ENCODE measurements around the gene TTLL12.

Gene TTLL12

DNA sequence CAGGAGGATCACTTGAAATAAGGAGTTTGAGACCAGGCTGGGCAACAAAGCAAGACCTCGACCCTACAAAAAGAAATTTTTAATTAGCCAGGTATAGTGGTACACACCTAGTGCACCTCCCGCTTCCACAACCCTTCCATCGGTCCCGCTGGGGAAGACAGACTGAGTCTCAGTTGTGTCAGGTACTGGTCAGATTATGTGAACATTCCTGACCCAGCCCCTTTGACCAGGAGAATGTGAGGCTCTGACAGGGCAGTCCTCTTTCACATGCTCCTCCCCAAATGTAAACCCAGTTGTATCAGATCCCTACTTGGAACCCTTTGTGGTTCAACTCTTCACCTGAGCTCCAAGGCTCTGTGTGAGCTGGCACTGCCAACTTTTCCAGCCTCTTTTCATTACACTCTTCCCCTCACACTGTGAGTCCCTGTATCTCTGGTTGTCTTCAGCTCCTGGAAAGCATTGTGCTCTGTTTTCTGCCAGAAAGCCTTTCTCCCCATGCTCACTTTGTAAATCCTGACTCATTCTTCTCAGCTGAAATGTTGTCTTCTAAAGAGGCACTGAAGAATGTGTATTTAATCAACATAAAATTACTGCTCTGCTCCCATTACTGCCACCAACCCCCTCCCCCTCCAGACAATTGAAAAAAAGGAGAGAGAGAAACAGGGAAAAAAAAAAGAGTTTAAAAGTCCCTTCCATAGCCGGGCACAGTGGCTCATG, 2.1 kb upstream of the TTLL12 start:
- Histone ChIP-seq H3K36me3 (ENCODE audit: control insufficient read depth, insufficient read depth, low read length) (peaks cover 3% of the 10 kb centered on the region), H3K4me3 (ENCODE audit: low read depth, low read length) (no peak overlapping the region), H3K9ac (ENCODE audit: low read depth, low read length) (no peak overlapping the region), H3K9me3 (ENCODE audit: control insufficient read depth, insufficient read depth, low read length) (no peaks in the 10 kb centered on the region), H3K27me3 (ENCODE audit: control insufficient read depth, insufficient read depth, low read length) (no peaks in the 10 kb centered on the region), H3K4me1 (ENCODE audit: control insufficient read depth, insufficient read depth, low read length) (no peaks in the 10 kb centered on the region)

DNA sequence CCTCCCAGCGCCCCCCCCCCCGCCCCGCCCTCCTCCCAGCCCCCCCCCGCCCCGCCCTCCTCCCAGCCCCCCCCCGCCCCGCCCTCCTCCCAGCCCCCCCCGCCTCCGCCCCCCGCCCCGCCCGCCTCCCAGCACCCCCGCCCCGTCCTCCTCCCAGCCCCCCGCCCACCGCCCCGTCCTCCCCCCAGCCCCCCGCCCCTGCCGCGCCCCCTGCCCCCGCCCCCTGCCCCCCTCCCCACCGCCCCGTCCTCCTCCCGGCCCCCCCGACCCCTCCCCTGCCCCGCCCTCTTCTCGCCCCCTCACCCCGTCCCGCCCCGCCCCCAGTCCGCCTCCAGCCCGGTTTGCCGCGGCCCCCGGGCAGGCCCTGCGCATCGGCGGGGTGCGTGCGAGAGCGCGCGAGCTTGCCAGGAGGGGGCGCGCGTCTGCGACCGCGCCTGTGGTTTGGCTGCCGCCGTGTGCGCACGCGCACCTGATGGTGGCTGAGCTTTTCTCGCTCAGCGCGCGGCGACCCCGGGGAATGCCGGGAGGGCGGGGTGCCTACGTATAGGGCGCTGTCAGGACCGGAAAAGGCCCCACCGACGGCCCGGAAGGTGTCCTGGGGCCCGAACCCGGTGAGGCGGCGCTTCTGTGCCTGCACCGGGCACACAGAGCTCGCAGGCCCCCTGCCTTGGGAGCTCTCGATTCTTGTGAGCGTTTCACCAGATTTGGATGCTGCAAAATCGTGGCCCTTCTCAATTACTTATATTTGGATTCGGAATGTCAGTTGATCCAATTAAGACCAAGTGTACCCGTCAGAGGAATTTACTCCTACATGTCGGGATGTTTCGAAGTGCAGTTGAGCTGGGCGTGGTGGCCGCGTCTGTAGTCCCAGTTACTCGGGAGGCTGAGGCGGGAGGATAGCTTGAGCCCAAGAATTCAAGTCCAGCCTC, 501 bp upstream of the TTLL12 start:
- H3K9me3 ChIP-seq (ENCODE audit: control insufficient read depth, insufficient read depth, low read length): no peaks in the 10 kb centered on the region
- H3K9ac ChIP-seq (ENCODE audit: low read depth, low read length): peak overlapping the region; percentile 24
- no peaks in the 10 kb centered on the region for H3K27me3 ChIP-seq (ENCODE audit: control insufficient read depth, insufficient read depth, low read length)
- H3K4me1 ChIP-seq (ENCODE audit: control insufficient read depth, insufficient read depth, low read length): no peaks in the 10 kb centered on the region
- H3K4me3 ChIP-seq (ENCODE audit: low read depth, low read length): peak overlapping the region; percentile 74
- H3K36me3 ChIP-seq (ENCODE audit: control insufficient read depth, insufficient read depth, low read length): peaks cover 8% of the 10 kb centered on the region

DNA sequence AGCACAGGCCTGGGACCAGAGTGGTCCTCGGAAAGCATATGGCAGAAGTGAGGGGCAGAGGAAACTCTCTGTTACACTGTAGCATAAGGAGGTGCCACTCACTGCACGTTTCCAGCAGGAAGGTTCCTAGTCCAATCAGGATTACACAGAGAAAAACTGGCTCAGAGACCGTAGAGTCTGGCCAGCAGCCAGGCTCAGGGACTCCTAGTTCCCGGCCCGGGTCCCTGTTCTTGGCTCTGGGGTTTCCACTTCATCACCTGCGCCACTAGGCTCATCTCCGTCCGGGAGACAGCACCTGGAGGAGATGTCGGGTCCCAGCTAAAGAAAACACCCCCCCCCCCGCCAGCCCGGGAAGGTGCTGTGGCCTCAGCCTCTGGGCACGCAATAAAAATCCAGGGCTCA, 1.1 kb downstream of the TTLL12 start:
- no peaks in the 10 kb centered on the region for H3K9me3 ChIP-seq (ENCODE audit: control insufficient read depth, insufficient read depth, low read length)
- H3K27me3 ChIP-seq (ENCODE audit: control insufficient read depth, insufficient read depth, low read length): no peaks in the 10 kb centered on the region
- H3K4me3 ChIP-seq (ENCODE audit: low read depth, low read length): peak overlapping the region; percentile 85
- peaks cover 22% of the 10 kb centered on the region for H3K36me3 ChIP-seq (ENCODE audit: control insufficient read depth, insufficient read depth, low read length)
- no peak overlapping the region for H3K9ac ChIP-seq (ENCODE audit: low read depth, low read length)
- no peaks in the 10 kb centered on the region for H3K4me1 ChIP-seq (ENCODE audit: control insufficient read depth, insufficient read depth, low read length)

DNA sequence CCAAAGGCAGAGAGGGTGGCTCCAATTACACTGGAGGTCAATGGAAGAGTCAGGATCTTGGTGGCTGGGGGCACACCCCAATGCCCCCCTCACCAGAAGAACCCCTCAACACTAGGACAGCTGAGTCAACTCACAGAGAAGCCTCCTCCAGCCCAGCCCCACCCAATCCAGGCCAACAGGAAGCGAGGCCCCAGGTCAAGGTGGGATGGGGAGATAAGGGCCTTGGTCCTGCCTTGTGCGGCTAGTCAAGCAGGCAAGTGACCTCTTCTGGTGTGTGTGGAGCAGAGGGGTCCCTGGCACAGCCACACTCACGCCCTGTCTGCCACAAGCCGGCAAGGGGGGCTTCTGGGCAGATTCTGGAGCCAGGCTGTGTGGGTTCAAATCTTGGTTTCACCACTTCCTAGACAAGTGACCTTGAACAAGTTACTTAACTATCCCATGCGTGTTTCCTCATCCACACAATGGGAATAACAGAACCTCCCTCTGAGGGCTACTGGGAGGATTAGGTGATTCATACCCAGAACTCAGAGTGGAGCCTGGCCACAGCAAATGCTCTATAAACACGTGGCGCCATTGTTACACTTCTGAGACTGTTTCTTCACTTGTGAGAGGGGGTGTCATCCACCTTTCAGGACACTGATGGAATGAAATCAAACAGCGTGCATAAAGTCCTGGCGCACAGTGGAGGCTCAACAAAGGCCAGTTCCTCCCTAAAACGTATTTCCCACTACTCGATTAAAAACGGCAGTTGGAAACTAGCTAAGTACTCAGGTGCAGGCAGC, 3.2 kb downstream of the TTLL12 start:
- no peak overlapping the region for H3K9ac ChIP-seq (ENCODE audit: low read depth, low read length)
- peaks cover 43% of the 10 kb centered on the region for H3K36me3 ChIP-seq (ENCODE audit: control insufficient read depth, insufficient read depth, low read length)
- H3K27me3 ChIP-seq (ENCODE audit: control insufficient read depth, insufficient read depth, low read length): no peaks in the 10 kb centered on the region
- H3K4me3 ChIP-seq (ENCODE audit: low read depth, low read length): no peak overlapping the region
- no peaks in the 10 kb centered on the region for H3K9me3 ChIP-seq (ENCODE audit: control insufficient read depth, insufficient read depth, low read length)
- no peaks in the 10 kb centered on the region for H3K4me1 ChIP-seq (ENCODE audit: control insufficient read depth, insufficient read depth, low read length)

DNA sequence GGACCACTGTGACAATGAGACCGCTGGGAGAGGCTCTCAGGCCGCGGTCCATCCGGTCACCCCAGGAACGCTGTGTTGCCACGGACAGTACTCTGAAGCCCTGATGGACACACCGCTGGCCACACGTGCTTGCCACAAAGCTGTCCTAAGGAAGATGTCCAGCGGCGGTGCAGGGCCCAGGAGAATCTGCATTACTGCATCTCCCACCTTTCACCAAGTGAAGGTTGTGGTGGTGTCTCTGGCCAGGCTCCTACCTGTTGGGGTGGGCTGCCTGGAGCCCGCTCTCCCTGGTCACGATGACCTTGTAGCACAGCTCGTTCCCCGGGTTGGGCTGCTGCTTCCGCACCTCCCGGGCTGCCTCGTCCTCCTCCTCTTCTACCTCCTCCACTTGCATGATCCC, 4.2 kb downstream of the TTLL12 start:
- H3K4me1 ChIP-seq (ENCODE audit: control insufficient read depth, insufficient read depth, low read length): no peaks in the 10 kb centered on the region
- H3K4me3 ChIP-seq (ENCODE audit: low read depth, low read length): no peak overlapping the region
- no peaks in the 10 kb centered on the region for H3K9me3 ChIP-seq (ENCODE audit: control insufficient read depth, insufficient read depth, low read length)
- H3K27me3 ChIP-seq (ENCODE audit: control insufficient read depth, insufficient read depth, low read length): no peaks in the 10 kb centered on the region
- no peak overlapping the region for H3K9ac ChIP-seq (ENCODE audit: low read depth, low read length)
- peaks cover 48% of the 10 kb centered on the region for H3K36me3 ChIP-seq (ENCODE audit: control insufficient read depth, insufficient read depth, low read length)

DNA sequence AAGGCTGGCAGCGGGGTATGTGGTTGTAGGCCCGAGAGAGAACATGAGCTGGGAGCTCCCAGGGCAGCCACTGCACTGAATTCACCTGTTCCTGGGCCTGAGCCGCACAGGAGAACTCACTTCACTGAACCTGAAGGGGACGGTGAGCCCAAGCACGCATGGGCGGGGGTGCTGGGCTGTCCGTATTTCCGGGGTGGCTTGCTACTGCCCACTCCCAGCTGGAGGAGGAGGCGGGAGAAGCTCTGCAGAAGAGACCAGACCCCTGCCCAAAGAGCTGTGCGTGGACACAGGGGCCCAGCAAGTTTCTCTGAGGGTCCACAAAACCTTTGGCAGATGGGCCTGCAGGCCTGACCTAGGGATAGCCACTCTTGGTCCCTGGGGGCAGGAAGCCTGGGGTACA, 4.8 kb downstream of the TTLL12 start:
- Histone ChIP-seq H3K4me3 (ENCODE audit: low read depth, low read length) (no peak overlapping the region), H3K9ac (ENCODE audit: low read depth, low read length) (no peak overlapping the region), H3K4me1 (ENCODE audit: control insufficient read depth, insufficient read depth, low read length) (no peaks in the 10 kb centered on the region), H3K36me3 (ENCODE audit: control insufficient read depth, insufficient read depth, low read length) (peaks cover 53% of the 10 kb centered on the region), H3K27me3 (ENCODE audit: control insufficient read depth, insufficient read depth, low read length) (no peaks in the 10 kb centered on the region), H3K9me3 (ENCODE audit: control insufficient read depth, insufficient read depth, low read length) (no peaks in the 10 kb centered on the region)

DNA sequence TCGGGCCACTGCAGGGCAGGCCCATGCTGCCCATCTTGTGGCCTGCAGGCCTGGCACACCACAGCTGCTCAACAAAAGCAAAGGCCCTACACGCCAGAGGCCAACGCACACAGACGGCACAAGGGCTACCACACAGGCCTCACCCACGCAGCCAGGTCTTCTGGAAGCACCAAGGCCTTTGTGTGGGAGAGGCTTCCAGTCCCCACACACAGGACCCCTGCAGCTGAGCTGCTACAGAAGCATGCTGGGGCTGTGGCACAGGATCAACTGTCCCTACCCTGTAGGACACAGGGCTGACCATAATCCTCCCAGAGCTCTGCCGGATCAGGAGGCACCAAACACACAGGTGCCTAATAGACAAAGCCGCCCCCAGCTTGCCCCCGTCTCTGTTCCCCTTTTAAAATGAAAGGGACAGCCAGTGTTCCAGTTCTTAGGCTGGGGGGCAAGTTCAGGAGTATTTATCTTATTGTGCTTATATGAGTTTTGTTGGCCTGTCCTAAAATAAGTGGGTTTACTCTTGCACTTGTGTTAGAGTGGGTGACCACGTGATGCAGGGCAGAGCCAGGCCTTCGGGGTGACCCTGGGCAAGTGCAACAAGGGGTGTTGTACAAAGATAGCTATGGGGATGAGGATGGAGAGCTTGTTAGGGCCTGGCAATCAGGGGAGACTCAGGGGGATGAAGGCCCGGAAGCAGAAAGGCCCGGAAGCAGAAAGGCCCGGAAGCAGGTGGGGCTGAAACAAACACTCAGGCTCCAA, 5.4 kb downstream of the TTLL12 start:
- no peak overlapping the region for H3K9ac ChIP-seq (ENCODE audit: low read depth, low read length)
- peaks cover 53% of the 10 kb centered on the region for H3K36me3 ChIP-seq (ENCODE audit: control insufficient read depth, insufficient read depth, low read length)
- H3K27me3 ChIP-seq (ENCODE audit: control insufficient read depth, insufficient read depth, low read length): no peaks in the 10 kb centered on the region
- no peaks in the 10 kb centered on the region for H3K9me3 ChIP-seq (ENCODE audit: control insufficient read depth, insufficient read depth, low read length)
- no peak overlapping the region for H3K4me3 ChIP-seq (ENCODE audit: low read depth, low read length)
- no peaks in the 10 kb centered on the region for H3K4me1 ChIP-seq (ENCODE audit: control insufficient read depth, insufficient read depth, low read length)

DNA sequence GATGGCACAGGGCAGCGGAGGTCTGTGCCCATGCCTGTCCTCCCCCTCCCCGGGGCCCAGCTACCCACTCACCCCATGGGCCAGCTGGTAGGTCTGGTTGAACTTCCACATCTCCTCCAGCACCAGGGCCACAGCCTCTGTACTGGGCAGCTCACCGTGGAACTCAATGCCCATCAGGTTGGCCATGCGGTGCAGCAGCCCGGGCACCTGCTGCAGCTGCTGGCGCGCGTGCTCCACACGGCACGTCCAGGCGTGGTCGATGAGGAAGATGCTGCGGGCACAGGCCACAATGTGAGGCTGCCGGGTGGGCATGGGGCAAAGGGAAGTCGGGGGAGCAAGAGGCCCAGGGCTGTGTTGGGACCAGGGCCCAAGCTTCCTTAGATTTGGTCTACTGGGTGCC, 6.3 kb downstream of the TTLL12 start:
- H3K27me3 ChIP-seq (ENCODE audit: control insufficient read depth, insufficient read depth, low read length): no peaks in the 10 kb centered on the region
- no peaks in the 10 kb centered on the region for H3K9me3 ChIP-seq (ENCODE audit: control insufficient read depth, insufficient read depth, low read length)
- no peaks in the 10 kb centered on the region for H3K4me1 ChIP-seq (ENCODE audit: control insufficient read depth, insufficient read depth, low read length)
- H3K9ac ChIP-seq (ENCODE audit: low read depth, low read length): no peak overlapping the region
- peaks cover 57% of the 10 kb centered on the region for H3K36me3 ChIP-seq (ENCODE audit: control insufficient read depth, insufficient read depth, low read length)
- no peak overlapping the region for H3K4me3 ChIP-seq (ENCODE audit: low read depth, low read length)

DNA sequence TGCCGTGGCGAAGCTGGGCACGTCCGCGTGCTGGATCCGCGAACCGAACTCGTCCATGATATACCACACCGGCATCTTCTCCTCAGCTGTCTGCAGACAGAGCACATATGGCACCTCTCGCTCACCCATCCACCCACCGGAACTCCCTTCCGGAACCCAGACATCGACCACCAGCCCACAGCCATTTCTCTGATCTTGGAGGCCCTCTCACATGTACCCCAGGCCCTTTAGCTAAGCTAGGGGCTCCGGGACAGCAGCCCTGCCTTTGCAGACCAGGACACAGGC, 7.1 kb downstream of the TTLL12 start:
- Histone ChIP-seq H3K9ac (ENCODE audit: low read depth, low read length) (no peak overlapping the region), H3K9me3 (ENCODE audit: control insufficient read depth, insufficient read depth, low read length) (no peaks in the 10 kb centered on the region), H3K4me1 (ENCODE audit: control insufficient read depth, insufficient read depth, low read length) (no peaks in the 10 kb centered on the region), H3K4me3 (ENCODE audit: low read depth, low read length) (no peak overlapping the region), H3K27me3 (ENCODE audit: control insufficient read depth, insufficient read depth, low read length) (no peaks in the 10 kb centered on the region), H3K36me3 (ENCODE audit: control insufficient read depth, insufficient read depth, low read length) (peaks cover 65% of the 10 kb centered on the region)

DNA sequence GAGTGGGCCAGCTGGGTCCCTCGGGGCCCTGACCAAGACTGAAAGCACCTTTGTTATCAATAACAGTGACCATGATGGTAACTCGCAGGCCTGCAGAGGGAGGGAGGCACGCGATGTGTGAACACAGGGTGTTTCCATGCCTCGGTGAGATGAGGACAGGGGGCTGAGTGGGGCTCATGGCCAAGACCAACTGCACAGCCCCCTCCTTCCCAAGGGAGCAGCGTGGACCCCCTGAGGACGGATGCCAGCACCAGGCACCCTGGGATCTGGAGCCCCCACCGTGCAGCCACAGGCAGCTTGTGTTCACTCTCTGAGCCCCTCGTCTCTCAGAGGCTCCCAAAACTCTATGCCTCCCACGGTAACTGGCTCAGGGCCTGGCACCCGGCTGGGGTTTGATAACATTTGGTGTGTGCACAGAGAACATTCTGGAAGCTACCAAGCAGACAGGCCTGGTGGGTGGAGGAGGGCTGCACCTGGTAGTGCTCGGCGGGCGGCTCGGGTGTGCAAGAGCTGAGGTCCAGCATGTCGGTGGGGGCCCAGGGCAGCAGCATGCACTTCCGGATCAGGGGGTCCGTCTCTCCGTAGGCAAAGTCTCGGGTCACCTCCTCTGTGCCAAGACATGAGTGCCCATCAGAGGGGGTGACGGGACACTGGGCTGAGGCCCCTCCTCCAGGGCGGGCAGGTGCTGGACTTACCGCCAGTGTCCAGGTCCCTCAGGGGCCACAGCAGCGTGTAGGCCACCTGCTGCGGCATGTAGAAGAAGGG, 7.6 kb downstream of the TTLL12 start:
- Histone ChIP-seq H3K4me3 (ENCODE audit: low read depth, low read length) (no peak overlapping the region), H3K9me3 (ENCODE audit: control insufficient read depth, insufficient read depth, low read length) (no peaks in the 10 kb centered on the region), H3K36me3 (ENCODE audit: control insufficient read depth, insufficient read depth, low read length) (peaks cover 69% of the 10 kb centered on the region), H3K9ac (ENCODE audit: low read depth, low read length) (no peak overlapping the region), H3K4me1 (ENCODE audit: control insufficient read depth, insufficient read depth, low read length) (no peaks in the 10 kb centered on the region), H3K27me3 (ENCODE audit: control insufficient read depth, insufficient read depth, low read length) (no peaks in the 10 kb centered on the region)

DNA sequence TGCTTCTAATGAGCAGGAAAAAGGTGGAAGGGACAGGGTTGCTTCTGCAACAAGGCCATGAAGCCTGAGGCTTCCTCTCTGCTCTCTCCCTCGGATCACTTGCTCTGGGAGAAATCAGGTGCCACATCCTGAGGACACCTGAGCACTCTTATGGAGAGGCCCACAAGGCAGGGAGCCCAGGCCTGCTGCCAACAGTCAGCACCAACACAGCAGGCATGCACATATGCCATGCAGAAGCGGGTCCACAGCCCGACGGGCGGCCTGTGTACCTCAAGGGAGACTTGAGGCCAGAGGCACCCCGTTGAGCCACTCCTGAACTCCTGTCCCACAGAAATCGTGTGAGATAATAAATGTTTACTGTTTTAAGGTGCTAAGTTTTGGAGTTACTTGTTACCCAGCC, 9.5 kb downstream of the TTLL12 start:
- no peaks in the 10 kb centered on the region for H3K27me3 ChIP-seq (ENCODE audit: control insufficient read depth, insufficient read depth, low read length)
- H3K9me3 ChIP-seq (ENCODE audit: control insufficient read depth, insufficient read depth, low read length): no peaks in the 10 kb centered on the region
- no peak overlapping the region for H3K9ac ChIP-seq (ENCODE audit: low read depth, low read length)
- H3K4me1 ChIP-seq (ENCODE audit: control insufficient read depth, insufficient read depth, low read length): no peaks in the 10 kb centered on the region
- H3K4me3 ChIP-seq (ENCODE audit: low read depth, low read length): no peak overlapping the region
- peaks cover 77% of the 10 kb centered on the region for H3K36me3 ChIP-seq (ENCODE audit: control insufficient read depth, insufficient read depth, low read length)
